CD4-positive, alpha-beta T cell treated with Interleukin-6 for 4 hours (primary cell): ENCODE measurements around the gene ERFL.
A peak's percentile ranks its signal among the peaks of the same experiment; 100 is the strongest.

Experiments used
- DNase-seq: peaks from one replicate; pipeline ENCODE4 v3.0.0-alpha.2; 2020; ENCODE audit warnings: mixed read lengths

Gene ERFL

DNA sequence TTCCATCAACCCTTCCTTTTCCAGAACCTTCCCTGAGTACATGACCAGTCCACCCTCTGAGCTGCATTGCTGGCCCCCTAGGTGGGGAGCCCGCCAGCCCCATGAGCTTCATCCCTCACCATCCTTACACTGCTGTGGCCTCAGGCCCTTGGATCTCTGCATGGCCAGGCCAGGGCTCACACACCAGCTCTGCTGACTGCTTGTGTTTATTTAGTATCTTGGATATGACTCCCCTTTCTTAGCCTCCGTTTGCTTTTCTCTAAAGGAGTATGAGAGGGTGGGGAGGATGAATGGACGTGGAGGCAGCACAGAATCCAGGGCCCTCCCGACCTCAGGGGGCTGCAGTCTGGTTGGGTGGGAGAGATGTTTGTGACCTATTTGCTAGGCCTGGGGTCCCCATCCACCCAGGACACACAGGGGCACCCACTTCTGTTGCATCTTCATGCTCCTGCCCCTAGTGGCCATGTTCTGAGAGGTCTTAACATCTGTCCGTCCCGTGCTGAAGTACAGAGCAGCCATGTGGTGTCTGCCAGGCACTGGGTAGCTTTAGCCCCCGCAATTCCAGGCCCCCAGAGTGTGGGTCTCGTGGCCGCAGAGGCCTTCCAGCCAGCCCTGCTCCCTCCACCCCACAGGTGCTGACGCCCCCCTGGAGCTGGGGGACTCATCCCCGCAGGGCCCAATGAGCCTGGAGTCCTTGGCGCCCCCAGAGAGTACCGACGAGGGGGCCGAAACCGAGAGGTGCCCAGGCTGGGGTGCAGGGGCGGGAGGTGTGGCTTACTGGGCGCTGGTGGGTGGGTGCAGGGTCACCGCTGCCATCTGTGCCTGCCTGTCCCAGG is 32.3 kb downstream of the ERFL start:
- DNase-seq = no peak

DNA sequence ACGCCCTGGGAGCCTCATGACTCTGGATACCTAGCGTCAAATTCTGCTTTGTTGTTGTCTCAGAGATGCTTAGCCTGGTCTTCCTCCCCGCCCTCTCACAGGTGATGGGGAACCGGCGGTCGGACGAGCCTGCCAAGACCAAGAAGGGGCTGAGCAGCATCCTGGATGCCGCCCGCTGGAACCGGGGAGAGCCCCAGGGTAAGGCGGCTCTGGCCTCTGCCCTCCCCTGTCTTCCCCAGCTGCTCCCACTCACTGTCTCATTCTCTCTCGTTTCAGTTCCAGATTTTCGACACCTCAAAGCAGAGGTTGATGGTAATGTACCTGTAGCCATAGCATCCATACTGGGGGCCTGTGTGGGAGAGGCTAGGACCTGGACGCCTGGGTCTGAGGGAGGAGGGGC is 33.9 kb downstream of the ERFL start:
- no peak for DNase-seq

GRCh38 chr19:41893899-41894298 is 34.4 kb downstream of the ERFL start:
- peak; percentile 44 for DNase-seq

- no peak for DNase-seq
Measured at GRCh38 chr19:41892173-41892902, 35.9 kb downstream of the ERFL start.

DNA sequence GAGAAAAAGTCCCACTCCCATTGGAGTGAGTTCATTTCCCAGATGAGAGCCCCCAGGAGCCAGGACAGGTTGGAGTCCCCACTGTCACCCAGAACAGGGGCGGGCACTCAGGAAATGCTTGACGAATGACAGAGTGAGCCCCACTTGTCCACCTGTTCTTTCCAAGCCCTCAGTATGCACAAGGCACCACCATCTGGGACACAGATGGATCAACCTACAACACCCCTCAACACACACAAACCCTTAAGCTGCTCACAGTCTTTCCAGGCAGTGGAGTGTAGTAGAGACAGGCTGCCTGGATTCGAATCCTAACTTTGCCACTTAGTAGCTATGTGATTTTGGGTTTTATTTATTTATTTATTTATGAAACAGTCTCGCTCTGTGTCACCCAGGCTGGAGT is 37.3 kb downstream of the ERFL start:
- DNase-seq = no peak

DNA sequence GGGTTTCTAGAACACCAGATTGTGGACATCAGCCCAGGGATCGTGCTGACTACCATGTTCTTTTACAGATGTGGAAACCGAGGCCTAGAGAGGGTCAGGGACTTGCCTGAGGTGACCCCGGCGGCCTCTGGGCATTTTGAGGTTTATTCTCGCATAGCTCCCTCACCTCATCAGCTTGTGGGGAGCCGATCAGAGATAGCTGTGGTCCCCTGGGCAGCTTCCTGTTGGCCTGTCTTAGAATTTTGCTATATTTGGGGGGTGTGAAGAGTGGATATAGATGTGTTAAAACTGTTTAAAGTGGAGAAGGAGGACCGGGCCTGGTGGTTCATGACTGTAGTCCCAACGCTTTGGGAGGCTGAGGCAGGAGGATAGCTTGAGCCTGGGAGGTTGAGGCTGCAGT is 38.4 kb downstream of the ERFL start:
- no peak for DNase-seq

DNA sequence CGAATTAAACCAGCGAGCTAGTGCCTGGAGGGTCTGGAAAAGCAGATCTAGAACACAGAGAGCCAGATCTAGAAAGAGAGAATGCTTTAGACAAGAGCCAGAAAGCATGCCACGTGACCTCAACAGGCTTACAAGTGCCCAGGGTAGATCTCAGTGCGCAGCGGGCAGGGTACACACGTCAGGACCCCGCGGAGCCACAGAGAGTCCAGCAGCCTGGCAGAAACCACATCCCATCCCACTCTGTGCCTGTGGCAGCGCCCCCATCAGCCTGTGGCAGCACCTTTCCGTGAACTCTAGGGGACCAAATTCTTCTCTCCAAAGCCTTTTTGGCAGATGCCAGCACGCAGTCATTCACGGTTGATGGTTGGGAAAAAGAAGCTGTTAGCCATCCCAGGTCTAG is 39.3 kb downstream of the ERFL start:
- DNase-seq = peak; percentile 53

DNA sequence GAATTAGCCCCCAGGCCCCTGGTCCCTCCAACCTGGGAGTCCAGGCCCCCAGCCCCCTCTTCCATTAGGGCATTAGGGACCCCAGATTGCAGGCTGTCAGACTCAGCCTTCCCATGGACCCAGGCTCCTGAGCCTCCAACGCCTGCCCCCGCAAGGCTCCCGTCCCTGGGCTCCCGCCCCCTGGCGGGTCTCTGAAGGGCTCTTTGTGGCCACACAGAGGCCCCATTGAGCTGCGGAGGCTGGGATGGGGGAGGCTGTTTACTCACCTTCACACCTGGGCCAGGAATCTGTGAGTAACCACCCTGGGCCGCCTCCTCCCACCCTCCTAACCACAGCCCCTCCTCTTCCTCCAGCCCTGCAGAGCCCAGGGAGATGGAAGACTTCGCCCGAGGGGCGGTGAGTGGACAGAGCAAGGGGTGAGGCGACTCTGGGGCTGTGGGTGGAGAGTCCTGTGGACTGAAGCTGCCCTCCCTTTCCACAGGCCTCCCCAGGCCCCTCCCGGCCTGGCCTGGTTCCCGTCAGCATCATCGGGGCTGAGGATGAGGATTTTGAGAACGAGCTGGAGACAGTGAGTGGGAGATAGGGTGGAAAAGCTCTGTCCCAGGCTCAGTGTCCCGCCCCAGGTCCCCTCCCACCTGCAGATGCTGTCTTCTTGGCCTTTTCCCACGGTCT is 40.4 kb downstream of the ERFL start:
- peak; percentile 94 for DNase-seq

DNA sequence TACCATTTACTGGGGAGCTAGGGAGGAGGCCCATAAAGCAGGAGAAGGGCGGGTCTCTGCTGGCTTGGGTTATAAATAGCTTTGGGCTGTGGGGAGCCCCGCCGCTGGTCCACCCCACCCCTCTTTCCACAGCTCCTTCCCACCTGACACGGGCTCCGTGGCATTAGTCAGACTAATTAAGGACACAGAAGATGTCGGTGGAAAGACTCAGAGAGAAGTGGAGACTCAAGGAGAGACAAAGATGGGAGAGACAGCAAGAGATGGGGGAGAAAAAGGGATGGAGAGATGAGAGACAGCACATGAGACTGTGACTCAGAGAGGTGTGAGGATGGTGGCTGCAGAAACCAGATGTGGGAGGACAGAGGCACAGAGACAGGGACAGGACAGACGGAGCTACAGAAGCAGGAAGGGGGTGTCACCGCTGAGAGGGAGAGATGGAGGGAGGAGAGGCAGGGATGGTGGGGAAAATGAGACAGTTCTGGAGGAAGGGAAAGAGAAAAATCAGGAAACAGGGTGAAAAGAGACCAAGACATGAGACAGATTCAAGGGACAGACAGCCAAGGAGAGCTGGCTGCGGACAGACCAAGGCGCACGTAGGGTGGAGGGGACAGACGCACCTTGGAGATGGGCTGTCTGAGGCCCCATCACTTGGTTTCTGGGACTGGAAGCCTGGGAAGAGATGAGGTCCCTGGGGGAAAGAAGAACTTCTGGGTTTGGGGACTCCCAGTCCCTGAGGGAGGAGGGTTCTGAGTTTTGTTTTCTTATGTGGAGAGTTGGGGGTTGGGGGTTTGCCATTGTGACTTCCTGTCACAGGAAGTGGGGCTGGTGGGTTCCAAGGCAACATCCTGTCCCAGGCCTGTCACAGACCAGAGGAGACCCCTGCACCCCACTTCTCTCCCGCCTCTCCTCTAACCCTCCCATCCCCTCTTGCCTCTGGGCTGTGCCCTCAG is 41.2 kb downstream of the ERFL start:
- peak; percentile 83 for DNase-seq

DNA sequence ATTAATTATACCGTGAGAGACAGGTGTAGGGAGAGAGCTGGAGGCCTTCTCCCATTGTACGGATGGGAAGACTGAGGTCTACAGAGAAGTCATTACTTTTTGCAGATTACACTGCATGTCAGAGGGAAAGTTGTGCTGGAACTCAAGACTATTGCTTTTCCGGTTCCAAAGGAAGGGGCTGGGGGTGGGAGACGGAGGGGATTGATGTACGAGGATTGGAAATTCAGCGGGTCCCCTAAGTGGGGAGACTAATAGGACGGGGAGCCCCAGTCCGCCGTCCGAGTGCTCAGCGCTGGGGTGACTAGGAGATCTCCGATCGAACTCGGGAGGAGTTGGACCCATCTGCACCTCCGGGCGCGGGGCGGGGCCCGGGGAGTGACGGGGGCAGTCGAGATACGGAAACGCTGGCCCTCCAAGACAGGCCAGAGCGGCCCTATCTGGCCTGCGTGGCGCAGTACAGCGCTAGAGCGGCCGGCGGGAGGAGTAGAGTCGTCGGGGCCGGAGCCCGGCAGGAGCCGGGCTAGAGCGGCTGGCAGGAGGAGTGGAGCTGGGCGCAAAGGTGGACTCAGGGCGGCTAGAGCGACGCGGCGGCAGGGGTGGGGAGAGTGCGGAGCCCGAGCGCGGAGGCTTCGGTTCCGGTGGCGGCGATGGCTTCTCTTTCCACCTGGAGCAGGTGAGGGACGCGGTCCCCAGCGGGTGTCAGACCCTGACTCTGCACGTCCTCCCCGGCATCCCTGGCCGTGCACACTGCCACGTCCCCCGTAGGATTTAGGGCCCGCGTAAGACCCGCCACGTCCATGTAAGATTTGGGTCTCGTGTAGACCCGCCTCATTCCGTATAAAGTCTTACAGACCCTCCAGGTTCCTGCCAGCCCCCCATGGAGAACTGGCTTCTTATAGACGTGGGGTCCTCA is 44.2 kb downstream of the ERFL start:
- DNase-seq = peak; percentile 91

DNA sequence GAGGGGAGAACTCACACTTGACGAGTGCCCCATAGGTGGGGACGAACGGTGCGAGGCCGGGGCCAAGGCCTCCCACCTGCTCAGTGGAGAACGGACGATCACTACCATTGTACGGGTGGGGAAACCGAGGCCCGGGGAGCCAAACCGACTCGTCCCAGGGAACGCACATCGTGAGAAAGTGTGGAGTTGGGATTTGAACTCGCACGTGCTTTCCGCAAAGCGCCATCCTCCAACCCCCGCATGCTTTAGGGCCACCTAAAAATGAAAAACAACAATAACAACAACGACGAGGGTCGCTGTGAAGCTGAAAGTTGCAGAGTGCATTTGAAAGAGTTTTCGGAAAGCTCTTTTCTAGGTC is 44.8 kb downstream of the ERFL start:
- no peak for DNase-seq

DNA sequence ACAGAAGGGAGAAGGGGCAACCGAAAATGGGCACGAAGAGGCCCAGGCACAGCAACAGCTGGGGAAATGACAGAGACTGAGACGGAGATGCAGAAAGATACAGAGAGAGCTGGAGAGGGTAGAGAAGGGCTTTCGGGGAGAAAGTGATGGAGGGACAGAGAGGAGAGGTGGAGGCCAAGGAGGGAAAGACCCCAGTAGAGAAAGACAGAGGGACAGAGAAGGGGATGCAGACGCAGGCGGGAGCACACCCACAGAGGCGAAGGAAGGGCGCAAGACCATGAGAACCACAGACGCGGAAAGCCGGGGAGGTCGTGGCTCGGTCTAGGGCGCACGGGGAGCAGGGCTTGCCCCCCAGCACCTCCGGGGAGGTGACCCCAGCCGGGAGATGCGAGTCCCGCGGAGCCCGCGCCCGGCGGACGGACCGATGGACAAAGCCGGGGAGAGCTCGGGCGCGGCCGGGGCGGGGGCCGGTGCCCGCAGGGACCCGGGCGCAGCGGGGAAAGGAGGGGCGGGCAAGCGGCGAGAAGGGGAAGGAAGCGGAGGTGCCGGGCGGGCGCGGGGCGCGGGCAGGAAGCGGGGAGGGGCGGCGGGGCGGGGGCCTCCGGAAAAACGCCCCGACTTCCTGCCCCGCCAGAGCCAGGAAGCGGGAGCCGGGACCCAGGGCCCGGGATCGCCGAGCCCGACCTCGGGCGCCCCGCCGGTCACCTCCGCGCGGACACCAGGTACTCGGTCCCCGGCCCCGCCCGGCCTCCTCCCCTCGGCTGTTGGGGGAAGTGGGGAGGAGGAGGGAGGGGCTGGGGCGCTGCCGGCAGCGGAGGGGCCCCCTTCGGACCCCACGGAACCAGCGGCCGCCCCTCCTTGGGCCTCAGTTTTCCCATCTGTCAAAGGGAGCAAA is 45.4 kb downstream of the ERFL start, which contains the start of gene ARHGEF1:
Gene ARHGEF1, plus strand, starts transcription at position 617 of the 895 bp plus-strand sequence. CDS start 4,899 bp downstream, outside the sequence.
- DNase-seq = peak; percentile 79

- no peak for DNase-seq
Measured at GRCh38 chr19:41880329-41880708, 47.9 kb downstream of the ERFL start.

- no peak for DNase-seq
Measured at GRCh38 chr19:41879670-41880328, 48.5 kb downstream of the ERFL start.

- no peak for DNase-seq
Measured at GRCh38 chr19:41879080-41879479, 49.2 kb downstream of the ERFL start.

- no peak for DNase-seq
Measured at GRCh38 chr19:41877916-41878905, 50.0 kb downstream of the ERFL start.

GRCh38 chr19:41876847-41877832 is 51.1 kb downstream of the ERFL start, which contains the start of gene CD79A:
TSS of gene CD79A (plus strand) at chr19:41877279. CDS start at chr19:41877305, 26 bp downstream.
- peak; percentile 50 for DNase-seq
